Right renal pelvis (tissue), 4 donors: ENCODE results near the gene DMXL2. TPM values are rescaled to one million over a fixed set of nuclear protein-coding genes. Genes with fewer than 3 reads are reported as not detected.
"Not testable (repeated sequence)": the region's sequence is repeated elsewhere in the genome, so short reads cannot be mapped to it uniquely, and the experiment has no call there.

Experiments
- DNase-seq, 4 donors: peaks; one replicate each; pipeline ENCODE4 v3.0.0-alpha.2; 2013; ENCODE audit warnings: low read depth in 4 of 4, low spot score in 3 of 4, missing footprints in 1 of 4
- polyA plus RNA-seq, 4 donors: library from polyadenylated mRNA; unstranded; fragments of 120-200 nt; gene quantifications; one replicate each; pipeline ENCODE4 v1.2.1, GENCODE V29; 2013; ENCODE audit not compliant: insufficient read length in 4 of 4

Gene DMXL2
- polyA plus RNA-seq, 4 donors, result 47.1 to 67.5 (median 53.4) TPM

DNA sequence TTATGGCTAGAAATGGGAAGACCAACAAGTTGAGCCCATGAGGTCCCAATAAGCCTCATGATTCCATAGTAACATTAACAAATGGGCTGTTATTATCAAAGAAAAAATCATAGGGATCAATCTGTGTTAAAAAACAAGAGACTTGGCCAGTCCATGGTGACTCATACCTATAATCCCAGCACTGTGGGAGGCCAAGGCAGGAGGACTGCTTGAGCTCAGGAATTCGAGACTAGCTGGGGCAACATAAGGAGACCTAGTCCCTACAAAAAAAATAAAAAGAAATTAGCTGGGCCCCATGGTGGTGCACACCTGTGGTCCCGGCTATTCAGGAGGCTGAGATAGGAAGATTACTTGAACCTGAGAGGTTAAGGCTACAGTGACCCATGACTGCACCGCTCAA, 124.8 kb downstream of the DMXL2 start:
- DNase-seq, result no peak

- DNase-seq, result no peak
Observed at GRCh38 chr15:51496246-51496645, 126.3 kb downstream of the DMXL2 start.

- no peak for DNase-seq
Observed at GRCh38 chr15:51494411-51495314, 127.9 kb downstream of the DMXL2 start.

DNA sequence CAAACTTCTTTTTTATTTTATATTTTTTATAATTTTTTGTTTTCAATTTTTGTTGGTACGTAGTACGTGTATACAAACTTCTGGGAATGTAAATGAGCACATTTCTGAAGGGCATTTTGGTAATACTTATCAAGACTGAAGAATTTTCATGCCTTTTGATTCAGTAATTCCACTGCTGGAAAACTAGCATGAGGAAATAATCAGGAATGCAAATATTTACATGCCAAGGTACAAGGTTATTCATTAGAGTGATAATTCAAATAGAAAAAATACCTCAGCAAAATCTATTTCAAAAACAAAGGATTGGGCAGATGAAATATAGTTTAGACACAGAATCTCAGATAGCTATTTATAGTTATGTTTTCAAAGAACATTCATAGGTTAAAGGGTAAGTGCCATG, 128.7 kb downstream of the DMXL2 start:
- DNase-seq, result no peak

DNA sequence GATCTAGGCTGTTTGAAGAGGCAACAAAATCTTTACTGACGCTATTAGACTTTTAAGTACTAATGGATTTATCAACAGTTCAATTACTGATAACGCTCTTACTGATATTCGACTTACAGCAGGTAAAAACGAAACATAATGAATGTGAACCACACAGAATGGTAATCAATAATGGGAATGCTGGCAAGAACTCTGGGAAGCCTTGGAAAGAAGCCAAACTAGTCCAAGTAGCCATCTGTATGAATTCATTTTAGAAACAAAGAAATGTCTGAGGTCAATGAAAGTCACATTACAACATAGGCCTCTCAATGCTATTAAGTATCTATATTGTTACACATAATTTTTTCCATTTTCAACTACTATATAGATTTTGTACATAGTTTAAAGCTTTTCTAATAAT, 130.0 kb downstream of the DMXL2 start:
- DNase-seq, result no peak

GRCh38 chr15:51491941-51492340, 130.6 kb downstream of the DMXL2 start:
- no peak for DNase-seq

DNA sequence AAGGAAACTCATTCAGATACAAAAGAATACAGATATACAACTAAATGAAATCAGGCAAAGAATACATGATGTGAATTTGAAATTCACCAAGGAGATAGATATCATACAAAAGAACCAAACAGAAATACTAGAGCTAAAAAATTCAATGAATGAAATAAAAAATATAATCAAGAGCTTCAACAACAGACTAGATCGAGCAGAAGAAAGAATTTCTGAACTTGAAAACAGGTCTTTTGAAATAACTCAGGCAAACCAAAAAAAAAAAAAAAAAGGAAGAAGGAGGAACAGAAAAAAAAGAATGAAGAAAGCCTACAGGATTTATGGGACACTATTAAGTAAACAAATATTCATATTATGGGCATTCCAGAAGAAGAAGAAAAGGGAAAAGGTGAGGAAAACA, 137.8 kb downstream of the DMXL2 start:
- DNase-seq, result no peak

- no peak for DNase-seq
Observed at GRCh38 chr15:51483985-51484384, 138.6 kb downstream of the DMXL2 start.

GRCh38 chr15:51483520-51483919, 139.1 kb downstream of the DMXL2 start:
- DNase-seq, result no peak

DNA sequence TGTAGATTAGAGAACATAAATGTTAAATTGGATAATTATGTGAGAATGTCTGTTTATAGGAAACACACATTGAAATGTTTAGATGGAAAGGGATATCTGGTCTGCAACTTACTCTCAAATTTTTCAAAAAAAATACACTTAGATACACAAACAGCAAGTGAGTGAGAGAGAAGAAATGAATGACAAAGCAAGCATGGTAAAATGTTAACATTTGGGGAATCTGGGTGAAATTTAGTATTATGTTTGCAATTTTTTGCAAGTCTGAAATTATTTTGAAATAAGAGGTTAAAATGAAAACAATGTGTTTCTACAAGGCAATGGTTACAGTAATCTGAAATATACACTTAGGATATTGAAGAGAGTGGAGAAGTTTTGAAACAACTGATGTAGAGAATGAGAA, 146.8 kb downstream of the DMXL2 start:
- no peak for DNase-seq

GRCh38 chr15:51470512-51470911, 152.1 kb downstream of the DMXL2 start:
- DNase-seq, result no peak

GRCh38 chr15:51460796-51461195, 161.8 kb downstream of the DMXL2 start:
- no peak for DNase-seq

- DNase-seq, result no peak
Observed at GRCh38 chr15:51450001-51450400, 172.6 kb downstream of the DMXL2 start.

DNA sequence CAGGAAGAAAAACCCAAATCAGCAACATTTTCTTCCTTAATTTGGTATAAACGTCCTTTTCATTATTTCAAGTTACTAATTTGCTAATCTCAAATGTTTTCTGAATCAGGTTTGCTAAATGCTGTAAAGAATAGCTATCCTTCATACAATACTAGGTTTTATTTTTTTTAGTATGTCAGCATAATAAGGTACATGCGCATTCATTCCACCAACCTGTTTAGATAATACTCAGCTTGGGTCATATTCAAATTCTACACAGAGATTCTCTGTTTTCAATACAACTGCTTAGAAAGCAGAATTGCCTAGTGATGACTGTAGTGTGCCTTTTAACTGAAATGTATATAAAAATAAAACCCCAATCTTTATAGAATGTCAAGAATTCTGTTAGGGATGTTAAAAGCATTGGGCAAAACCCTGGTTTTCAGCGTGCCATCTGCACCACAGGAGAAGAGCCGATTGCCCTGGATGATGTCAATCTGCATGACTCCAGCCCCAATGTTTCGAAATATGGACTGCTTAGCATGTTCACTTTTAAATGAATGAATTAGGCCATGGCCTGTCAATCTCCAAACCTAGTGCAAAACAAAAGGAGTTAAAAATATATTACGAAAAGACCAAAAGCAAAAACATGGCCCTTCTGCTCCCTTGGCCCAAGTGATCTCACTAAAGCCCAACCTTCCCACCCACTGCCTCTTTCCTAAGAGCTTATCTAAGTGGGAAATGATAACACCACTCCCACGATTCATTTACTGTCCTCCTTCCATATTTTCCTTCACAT, 173.8 kb downstream of the DMXL2 start:
- DNase-seq, result no peak

DNA sequence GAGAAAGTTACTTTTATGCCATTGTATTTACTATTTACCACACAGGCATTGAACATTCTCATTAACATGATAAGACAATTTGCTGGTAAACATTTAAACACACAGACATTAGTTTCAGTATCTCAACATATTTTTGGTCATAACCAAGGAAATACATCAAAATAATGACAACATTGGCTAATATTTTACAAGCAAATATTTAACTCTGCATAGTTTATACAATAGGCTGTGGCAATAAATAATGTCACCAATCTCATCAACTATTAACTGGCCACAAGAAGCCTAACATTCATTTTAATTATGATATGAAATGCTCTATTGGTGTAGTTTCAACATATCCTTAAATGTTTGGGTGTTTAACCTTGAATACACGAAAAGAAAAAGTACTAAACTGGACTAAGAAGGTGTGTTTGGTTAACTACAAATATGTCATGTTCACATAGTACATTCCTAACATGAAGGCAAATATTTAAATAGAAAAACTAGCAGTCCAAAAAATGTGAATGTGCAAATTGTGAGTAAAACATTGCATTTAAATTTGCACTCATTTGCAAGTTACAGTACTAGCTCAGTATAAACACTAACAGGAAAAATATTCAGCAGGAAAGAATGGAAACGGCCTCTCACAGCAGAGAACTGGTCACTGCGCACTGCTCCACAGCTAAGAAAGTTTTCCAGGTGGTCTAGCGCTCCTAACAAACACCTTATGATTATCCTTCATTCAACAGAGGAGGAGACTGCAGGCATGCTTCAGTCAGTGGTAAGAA, 174.5 kb downstream of the DMXL2 start:
- DNase-seq, result no peak

DNA sequence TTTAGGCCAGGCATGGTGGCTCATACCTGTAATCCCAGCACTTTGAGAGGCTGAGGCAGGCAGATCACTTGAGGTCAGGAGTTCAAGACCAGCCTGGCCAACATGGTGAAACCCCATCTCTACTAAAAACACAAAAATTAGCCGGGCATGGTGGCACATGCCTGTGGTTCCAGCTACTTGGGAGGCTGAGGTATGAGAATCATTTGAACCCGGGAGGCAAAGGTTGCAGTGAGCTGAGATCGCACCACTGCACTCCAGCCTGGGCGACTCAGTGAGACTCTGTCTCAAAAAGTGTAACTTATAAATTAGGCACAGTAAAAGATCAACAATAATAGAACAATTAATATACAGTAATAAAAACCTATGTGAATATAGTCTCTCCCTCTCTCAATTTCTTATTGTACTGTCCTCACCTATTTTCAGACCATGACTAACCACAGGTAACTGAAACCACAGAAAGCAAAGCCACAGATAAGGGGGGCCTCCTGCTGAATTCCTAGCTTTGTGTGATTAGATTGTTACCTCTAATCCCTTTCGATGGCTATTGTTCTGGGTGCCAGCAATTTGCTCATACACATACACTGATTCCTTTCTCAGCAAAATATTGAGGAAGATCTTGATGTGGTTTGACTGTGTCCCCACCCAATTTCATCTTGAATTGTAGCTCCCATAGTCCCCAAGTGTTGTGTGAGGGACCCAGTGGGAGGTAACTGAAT, 176.4 kb downstream of the DMXL2 start:
- DNase-seq, result not testable (repeated sequence)

DNA sequence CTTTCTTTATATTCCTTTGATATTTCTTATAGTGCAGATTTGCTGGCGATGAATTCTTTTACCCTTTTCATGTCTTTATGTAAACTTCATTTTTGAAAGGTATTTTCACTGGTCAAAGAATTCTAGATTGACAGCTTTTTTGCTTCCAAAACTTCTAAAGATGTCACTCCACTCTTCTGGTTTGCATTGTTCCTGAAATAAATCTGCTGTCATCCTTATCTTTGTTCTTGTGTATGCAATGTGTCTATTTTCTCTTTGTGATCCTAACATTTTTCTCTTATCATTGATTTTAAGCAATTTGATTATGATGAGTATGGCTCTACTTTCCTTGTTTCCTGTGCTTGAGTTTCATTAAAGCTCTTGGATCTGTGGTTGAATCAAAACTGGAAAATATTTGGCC, 177.8 kb downstream of the DMXL2 start:
- DNase-seq, result no peak

DNA sequence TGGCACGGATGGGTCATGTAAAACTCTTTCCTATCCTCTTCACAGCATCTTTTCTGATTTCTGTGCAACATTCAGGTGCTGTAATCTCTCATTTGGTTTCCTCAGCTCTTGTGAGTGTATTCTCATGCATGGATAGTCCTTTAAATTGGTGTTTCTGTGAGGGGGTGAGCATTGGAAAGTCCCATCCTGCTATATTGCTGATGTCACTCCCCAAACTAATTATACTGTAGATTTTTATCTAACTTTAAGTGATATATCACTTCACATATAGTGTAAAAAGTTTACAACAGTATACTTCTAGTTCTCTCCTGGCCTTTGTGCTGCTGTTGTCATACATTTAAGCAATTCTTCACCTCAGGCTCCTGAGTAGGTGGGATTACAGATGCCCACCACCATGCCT, 178.5 kb downstream of the DMXL2 start:
- no peak for DNase-seq

GRCh38 chr15:51443282-51443914, 179.2 kb downstream of the DMXL2 start:
- no peak for DNase-seq

DNA sequence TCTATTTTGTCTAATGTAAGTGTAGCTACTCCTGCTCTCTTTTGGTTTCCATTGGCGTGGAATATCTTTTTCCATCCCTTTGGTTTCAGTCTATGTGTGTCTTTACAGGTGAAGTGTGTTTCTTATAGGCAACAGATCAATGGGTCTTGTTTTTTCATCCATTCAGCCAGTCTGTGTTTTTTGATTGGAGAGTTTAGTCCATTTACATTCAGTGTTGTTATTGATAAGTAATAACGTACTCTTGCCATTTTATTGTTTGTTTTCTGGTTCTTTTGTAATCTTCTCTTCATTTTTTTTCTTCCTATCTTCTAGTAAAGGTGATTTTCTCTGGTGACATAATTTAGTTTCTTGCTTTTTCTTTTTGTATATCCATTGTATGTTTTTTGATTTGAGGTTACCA, 184.0 kb downstream of the DMXL2 start:
- DNase-seq, result no peak
